Lung (tissue), 12 donors: ENCODE data around the gene BABAM2. TPM values are rescaled to one million over a fixed set of nuclear protein-coding genes. Genes with fewer than 3 reads are reported as not detected.

ENCODE experiments used
- ATAC-seq: fragments of 200-7000 bp; cut with Tn5 transposase; one replicate; pipeline ENCODE4 v1.9.1; 2020; ENCODE audit warnings: moderate number of reproducible peaks; ENCODE audit not compliant: insufficient read depth, low FRiP score
- DNase-seq, 3 donors: peaks; one replicate each; pipeline ENCODE4 v3.0.0-alpha.2; 2013 to 2017
- H3K27ac ChIP-seq, 2 donors: one replicate each; pipeline ENCODE4 v1.5.1; 2013; ENCODE audit warnings: mild to moderate bottlenecking in 2 of 2, moderate library complexity in 2 of 2, control low read depth in 1 of 2, inconsistent platforms in 1 of 2, low read depth in 1 of 2, low read length in 1 of 2
- H3K27me3 ChIP-seq, 3 donors: one replicate each; pipeline ENCODE4 v1.5.1; 2013; ENCODE audit warnings: low read length in 2 of 3; ENCODE audit not compliant: control insufficient read depth in 3 of 3, insufficient read depth in 3 of 3
- H3K36me3 ChIP-seq, 4 donors: one replicate each; pipeline ENCODE4 v1.5.1; 2013; ENCODE audit warnings: low read length in 4 of 4, mild to moderate bottlenecking in 1 of 4, moderate library complexity in 1 of 4; ENCODE audit not compliant: control insufficient read depth in 4 of 4, insufficient read depth in 4 of 4
- H3K4me1 ChIP-seq, 5 donors: one replicate each; pipeline ENCODE4 v1.5.1; 2013; ENCODE audit warnings: low read length in 5 of 5, mild to moderate bottlenecking in 2 of 5, moderate library complexity in 1 of 5; ENCODE audit not compliant: control insufficient read depth in 5 of 5, insufficient read depth in 5 of 5
- H3K4me3 ChIP-seq: one replicate; pipeline ENCODE4 v1.5.1; 2013; ENCODE audit warnings: mild to moderate bottlenecking, control low read depth, moderate library complexity
- H3K9ac ChIP-seq, 2 donors: one replicate each; pipeline ENCODE4 v1.5.1; 2013; ENCODE audit warnings: low read length in 2 of 2, control low read depth in 1 of 2; ENCODE audit not compliant: insufficient read depth in 1 of 2
- H3K9me3 ChIP-seq, 4 donors: one replicate each; pipeline ENCODE4 v1.5.1; 2013; ENCODE audit warnings: low read length in 3 of 4, mild to moderate bottlenecking in 1 of 4, moderate library complexity in 1 of 4; ENCODE audit not compliant: control insufficient read depth in 4 of 4, insufficient read depth in 3 of 4
- CTCF ChIP-seq: IDR thresholded peaks from 2 replicates; pipeline ENCODE4 v1.5.1; 2012; ENCODE audit warnings: mild to moderate bottlenecking; ENCODE audit errors: control extremely low read depth, extremely low read depth
- WGBS, 2 donors: extraction: QIAGEN DNeasy Blood & Tissue Kit; methylation state at CpG; one replicate each; pipeline ENCODE4 v1.1.7; 2013; 5-methylcytosine and 5-hydroxymethylcytosine counted together
- polyA plus RNA-seq, 2 donors: library from polyadenylated mRNA; stranded (reverse); fragments of 200-250 nt; gene quantifications; one replicate each; pipeline ENCODE4 v1.2.1, GENCODE V29; 2013
- total RNA-seq, 2 donors: library from RNA; depleted of rRNA in 1 of 2; stranded (reverse); fragments of >200 nt in 1 of 2; gene quantifications; one replicate each; pipeline ENCODE4 v1.2.1, GENCODE V29; 2014 to 2021
- donor health status: control.
- donor health status: control.
- donor health status: Bipolar disorder and iron deficiency.
- donor health status: healthy.
- donor health status: DM: yes; HTN: yes; CAD: no.

Gene BABAM2
- total and polyA plus RNA-seq, 4 donors: 19.0 to 43.3 (median 33.7) TPM

GRCh38 chr2:27856386-27856785 is 34.1 kb upstream of the BABAM2 start:
- DNase-seq (no peak), ATAC-seq (no peak)
- peaks cover 0 to 7% (median 2%) of the 10 kb centered on the region in 5 donors for H3K4me1 ChIP-seq
- H3K27me3 ChIP-seq: peaks cover 0 to 2% (median 0%) of the 10 kb centered on the region in 3 donors
- H3K36me3 ChIP-seq: no peaks in the 10 kb centered on the region
- 78% methylated on average over 3 of the region's 3 CpGs for WGBS, 2 donors
- H3K9me3 ChIP-seq: peaks cover 0 to 5% (median 1%) of the 10 kb centered on the region in 4 donors
- H3K27ac ChIP-seq: no peak overlapping the region
- no peak for TF ChIP-seq CTCF
- no peak overlapping the region for H3K4me3 ChIP-seq
- no peak overlapping the region for H3K9ac ChIP-seq

GRCh38 chr2:27856956-27857355 is 33.6 kb upstream of the BABAM2 start:
- no peaks in the 10 kb centered on the region for H3K36me3 ChIP-seq
- DNase-seq (no peak), ATAC-seq (no peak)
- no peak overlapping the region for H3K4me3 ChIP-seq
- H3K27me3 ChIP-seq: peaks cover 0 to 2% (median 0%) of the 10 kb centered on the region in 3 donors
- H3K4me1 ChIP-seq: peaks cover 0 to 7% (median 2%) of the 10 kb centered on the region in 5 donors
- no peak overlapping the region for H3K27ac ChIP-seq
- 95 to 97% methylated on average over 3 of the region's 3 CpGs for WGBS, 2 donors
- no peak for TF ChIP-seq CTCF
- no peak overlapping the region for H3K9ac ChIP-seq
- peaks cover 0 to 5% (median 1%) of the 10 kb centered on the region in 4 donors for H3K9me3 ChIP-seq

- TF ChIP-seq CTCF: no peak
- DNase-seq (no peak), ATAC-seq (no peak)
- peaks cover 0 to 2% (median 0%) of the 10 kb centered on the region in 3 donors for H3K27me3 ChIP-seq
- H3K4me1 ChIP-seq: peaks cover 0 to 2% (median 0%) of the 10 kb centered on the region in 5 donors
- H3K4me3 ChIP-seq: no peak overlapping the region
- no peak overlapping the region for H3K27ac ChIP-seq
- no peak overlapping the region for H3K9ac ChIP-seq
- peaks cover 0 to 5% (median 1%) of the 10 kb centered on the region in 4 donors for H3K9me3 ChIP-seq
- H3K36me3 ChIP-seq: no peaks in the 10 kb centered on the region
- WGBS, 2 donors: 95 to 97% methylated on average over 4 of the region's 4 CpGs
Measured at GRCh38 chr2:27857417-27858172, 32.9 kb upstream of the BABAM2 start.

GRCh38 chr2:27860111-27860510 is 30.4 kb upstream of the BABAM2 start:
- no peak for DNase-seq
- H3K9me3 ChIP-seq: peaks cover 0 to 5% (median 1%) of the 10 kb centered on the region in 4 donors
- no peak for TF ChIP-seq CTCF
- no peak overlapping the region for H3K27ac ChIP-seq
- peaks cover 0 to 2% (median 0%) of the 10 kb centered on the region in 3 donors for H3K27me3 ChIP-seq
- H3K36me3 ChIP-seq: no peaks in the 10 kb centered on the region
- no peaks in the 10 kb centered on the region for H3K4me1 ChIP-seq
- ATAC-seq: no peak
- no peak overlapping the region for H3K9ac ChIP-seq
- no peak overlapping the region for H3K4me3 ChIP-seq
